Transverse colon (tissue), 4 donors: ENCODE data around the gene PIH1D2.

Experiments
- CTCF ChIP-seq, 5 experiments: fragments of 200-600 bp in 3 of 5; fragments of 450-650 bp in 2 of 5; sonication (generic) in 3 of 5; IDR thresholded peaks; 1 replicate in 2 of 5; 2 replicates in 3 of 5; pipeline ENCODE4 v1.5.1; 2016 to 2017; ENCODE audit warnings: antibody characterized with exemption in 5 of 5, inconsistent platforms in 3 of 5, mild to moderate bottlenecking in 2 of 5, moderate library complexity in 1 of 5
- POLR2A ChIP-seq: fragments of 450-650 bp; IDR thresholded peaks from one replicate; pipeline ENCODE4 v1.6.1; 2016; ENCODE audit warnings: antibody characterized with exemption, mild to moderate bottlenecking, moderate library complexity
- POLR2AphosphoS5 ChIP-seq, 3 donors: sonication (generic); formaldehyde crosslinking; IDR thresholded peaks; one replicate each; pipeline ENCODE4 v1.6.1; 2016; ENCODE audit warnings: antibody characterized with exemption in 3 of 3

DNA sequence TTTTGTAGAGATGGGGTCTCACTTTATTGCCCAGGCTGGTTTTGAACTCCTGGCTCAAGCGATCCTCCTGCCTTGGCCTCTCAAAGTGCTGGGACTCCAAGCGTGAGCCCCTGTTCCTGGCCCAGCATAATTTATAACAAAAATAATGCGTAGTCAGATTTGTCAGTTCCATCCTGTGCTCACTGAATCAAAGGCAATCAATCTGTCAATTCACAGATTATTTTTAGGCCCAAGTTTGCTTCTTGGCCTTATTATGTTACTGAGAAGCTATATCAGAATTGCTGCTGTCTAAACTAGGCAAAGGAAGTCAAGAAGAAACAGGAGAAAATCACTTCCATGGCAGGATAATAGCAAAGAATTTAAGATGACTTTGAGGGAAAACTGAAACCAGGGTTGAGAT is 39.9 kb downstream of the PIH1D2 start:
- TF ChIP-seq CTCF (IDR thresholded peaks at IDR 0.05) (no peak), POLR2AphosphoS5 (IDR thresholded peaks at IDR 0.05) (no peak), POLR2A (no peak)
